GM19463 (cell line): ENCODE results near the gene PARN.

Source experiments
- ATAC-seq: cut with Tn5 transposase; IDR thresholded peaks from one replicate; pipeline ENCODE4 v1.9.1; 2021; ENCODE audit warnings: mild to moderate bottlenecking, moderate library complexity; ENCODE audit not compliant: unreplicated experiment

Gene PARN

DNA sequence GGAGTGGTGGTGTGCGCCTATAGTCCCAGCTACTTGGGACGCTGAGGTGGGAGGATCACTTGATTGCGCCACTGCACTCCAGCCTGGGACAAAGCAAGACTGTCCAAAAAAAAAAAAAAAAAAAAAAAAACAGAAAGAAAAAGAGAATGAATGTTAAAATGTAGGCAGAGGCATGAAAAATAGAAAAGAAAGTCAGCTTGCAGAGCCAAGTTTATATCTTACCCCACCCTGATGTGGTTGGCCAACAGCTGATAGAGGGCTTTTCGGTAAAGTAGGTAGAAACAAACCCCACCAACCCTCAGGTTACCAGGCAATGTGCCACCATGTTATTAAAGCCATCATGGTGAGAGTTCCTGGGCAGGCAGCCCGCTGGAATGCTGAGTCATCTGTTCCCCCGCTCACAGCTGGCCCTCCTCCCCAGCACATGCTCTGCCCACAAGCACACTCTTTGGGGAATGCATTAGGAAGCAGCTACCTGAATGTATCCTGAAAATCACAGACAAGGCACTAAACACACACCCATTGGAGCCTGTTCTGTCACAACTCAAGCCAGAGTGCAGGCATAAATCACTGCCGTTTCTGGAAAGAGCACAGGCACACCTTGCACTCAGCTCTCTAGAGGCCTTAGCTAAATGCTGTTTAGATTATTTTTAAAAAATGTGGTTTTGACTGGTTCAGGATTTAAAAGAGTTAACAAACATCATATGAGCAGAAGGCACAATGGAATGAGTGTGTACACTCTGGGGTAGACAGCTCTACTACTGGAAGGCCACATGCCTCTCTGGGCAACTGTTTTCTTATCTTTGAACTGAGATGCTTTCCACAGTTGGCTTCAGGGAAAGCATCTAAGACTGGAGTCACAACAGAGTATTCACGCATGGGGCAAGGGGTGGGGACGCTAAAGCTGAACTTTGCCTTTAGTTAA is 128.5 kb downstream of the PARN start:
- ATAC-seq = peak; percentile 40

DNA sequence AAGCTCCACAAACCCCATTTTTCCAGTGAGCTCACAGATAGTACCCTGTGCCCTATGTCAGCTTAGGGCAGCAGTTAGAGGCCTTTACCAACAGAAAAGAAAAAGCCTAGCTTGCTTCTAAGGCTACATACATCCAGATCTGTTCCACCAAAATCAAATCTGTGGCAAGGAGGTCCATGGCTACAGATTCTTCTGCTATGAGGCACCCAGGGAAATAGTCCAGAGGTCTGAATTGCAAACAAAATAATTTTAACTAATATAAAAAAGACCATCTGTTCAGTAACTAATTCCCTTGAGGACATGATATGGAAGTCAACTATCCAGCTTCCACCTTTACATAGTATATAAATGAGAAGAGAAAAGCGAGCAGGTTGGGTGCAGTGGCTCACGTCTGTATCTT is 129.3 kb downstream of the PARN start:
- no peak for ATAC-seq

DNA sequence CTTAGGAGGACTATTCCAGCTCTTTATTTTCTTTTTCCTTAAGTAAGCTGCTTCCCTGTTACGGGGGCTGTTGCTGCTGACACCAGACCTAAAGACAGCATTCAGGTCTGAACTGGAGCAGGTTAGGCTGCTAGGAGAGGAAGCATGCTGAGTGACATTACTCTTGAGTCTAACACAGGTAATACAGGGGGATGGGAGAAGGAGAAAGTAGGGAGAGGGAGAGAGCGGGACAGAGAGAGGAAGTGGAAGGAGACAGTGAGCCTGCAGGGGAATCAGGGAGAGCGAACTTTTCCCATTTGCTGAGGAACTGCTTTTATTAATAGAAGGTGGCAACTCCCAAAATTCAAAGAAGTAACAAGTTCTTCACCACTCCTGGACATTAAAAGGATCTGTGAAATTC is 130.9 kb downstream of the PARN start:
- no peak for ATAC-seq

DNA sequence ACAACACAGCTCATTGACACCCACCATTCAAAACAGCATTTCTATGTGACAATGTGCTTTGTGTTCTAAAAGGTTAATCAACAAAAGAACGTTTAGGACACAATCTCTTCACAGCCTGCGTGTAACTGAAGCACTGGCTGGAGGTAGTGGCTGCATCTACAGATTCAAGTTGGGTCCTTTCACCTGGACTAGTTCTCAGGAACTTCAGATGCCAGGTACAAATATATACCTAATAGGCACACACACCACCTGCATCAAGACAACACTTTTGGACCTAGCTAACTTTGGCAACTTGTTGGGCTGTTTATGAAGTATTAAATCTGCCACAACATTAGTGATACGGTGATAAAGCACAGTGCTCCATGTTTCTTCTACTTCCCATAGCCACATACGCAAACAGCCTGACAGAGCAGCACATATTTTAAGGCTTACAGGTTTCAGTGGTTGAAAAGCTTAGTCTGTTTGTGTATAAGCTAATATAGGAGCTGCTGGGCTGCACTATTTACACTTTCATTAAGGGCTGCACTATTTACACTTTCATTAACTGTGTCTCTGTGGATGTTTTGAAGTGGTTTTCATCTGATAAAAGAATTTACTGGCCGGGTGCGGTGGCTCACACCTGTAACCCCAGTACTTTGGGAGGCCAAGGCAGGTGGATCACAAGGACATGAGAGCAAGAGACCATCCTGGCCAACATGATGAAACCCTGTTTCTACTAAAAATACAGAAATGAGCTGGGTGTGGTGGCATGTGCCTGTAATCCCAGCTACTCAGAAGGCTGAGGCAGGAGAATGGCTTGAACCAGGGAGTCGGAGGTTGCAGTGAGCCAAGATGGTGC is 132.6 kb downstream of the PARN start:
- no peak for ATAC-seq

DNA sequence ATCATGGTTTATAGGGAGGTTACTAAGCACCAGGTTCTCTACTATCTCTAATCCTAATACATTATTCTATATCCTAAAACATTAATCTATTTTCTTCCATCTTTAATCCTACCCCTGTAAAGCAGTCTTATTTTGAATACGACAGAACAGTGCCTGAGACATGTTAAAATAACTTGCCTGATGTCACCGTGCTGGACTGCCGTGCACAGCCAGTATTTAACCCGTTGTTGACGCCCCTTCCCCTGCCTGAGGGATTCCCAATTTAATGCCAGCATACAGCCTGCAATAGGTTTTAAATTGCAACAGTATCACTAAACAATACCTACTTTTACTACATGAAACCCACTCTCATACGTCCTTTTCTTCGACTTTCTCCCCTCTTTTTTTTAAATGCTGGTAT is 133.3 kb downstream of the PARN start:
- no peak for ATAC-seq

DNA sequence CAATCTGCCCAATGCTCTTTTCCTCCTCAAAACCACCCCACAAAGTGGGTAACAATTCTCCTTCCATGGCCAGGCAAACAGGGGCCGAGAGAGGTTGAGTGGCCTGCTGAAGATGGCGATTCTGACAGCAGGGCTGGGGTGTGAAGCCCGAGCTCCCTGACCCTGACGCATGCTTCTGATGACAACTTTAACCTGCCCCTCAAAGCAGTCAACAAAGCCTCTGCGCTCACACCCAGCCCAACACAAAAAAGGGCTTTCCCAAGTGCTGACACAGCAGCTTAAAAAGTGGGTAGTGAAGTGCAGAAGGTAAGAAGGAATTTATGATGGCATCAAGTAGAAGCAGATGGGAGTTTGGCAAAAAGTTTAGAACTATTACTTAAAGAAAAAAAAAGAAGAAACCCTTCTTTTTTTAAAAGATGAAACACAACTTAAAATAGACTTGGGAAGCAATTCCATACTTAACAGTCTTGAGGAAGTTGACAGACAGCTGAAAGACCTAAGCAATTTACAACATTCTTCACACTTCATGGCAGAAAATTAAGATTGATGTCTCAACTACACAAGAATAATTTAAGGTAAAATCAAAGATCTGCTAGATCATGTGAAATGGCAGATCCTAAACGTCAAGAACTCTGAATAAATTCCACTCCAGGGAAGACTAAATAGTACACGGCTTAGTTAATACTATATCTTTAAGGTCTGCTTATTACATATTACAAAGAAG is 133.9 kb downstream of the PARN start:
- no peak for ATAC-seq

DNA sequence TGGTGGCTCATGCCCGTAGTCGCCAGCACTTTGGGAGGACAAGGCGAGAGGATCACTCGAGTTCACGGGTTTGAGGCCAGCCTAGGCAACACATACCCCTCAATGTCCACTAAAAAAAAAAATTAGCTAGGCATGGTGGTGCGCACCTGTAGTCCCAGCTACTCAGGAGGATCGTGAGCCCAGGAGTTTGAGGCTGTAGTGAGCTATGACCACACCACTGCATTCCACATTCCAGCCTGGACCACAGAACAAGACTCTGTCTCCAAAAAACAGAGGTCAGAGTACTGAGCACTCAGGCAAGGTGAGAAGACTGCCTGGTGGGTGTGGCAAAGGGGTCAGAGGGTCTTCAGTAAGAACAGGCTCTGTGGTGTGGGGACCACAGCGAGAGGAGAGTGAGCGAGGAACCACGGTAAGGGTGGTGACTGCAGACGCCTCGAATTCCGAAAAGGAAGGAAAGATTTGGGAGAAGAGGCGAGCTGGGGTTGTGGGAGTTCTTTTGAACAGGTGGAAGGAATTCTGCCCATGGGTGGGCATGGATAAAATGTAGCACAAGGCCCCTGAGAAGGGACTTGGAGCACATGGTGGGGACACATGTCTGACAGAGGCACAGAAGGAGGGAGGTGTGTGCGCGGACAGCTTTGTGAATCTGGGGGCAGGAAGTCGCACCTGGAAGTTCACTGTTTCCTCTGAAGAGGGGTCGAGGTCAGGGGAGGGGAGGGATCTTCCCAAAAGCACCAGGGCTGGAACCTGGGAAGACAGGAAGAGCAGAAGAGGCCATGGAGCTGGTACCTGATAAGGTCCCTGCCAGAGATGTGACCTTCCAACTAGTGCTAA is 134.6 kb downstream of the PARN start:
- ATAC-seq = no peak

DNA sequence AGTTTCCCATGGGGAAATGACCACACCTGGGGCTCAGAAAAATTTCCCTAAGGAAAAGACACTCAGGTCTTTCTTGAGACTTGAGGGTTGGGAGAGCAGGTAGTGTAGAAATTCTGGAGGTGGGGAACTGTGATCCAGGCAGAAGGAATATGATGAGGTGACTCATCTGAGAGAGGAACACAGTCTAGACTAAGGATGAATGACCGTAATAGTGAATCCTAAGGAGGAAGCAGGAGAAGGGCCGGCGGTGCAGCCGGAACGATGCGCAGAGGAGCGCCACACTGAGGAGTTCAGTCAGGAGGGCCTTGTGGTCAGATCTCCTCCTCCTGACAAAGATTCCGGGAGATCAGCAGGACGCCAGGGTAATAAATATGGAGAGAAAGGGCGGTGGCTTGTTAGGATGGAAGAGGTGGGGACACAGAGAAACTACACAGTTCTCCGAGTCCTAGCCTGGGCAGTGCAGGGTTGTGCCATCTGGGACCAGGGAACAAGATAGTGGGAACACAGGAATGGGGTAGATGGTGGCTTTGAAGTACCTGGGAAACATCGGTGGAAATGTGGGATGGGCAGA is 135.6 kb downstream of the PARN start:
- ATAC-seq = no peak

DNA sequence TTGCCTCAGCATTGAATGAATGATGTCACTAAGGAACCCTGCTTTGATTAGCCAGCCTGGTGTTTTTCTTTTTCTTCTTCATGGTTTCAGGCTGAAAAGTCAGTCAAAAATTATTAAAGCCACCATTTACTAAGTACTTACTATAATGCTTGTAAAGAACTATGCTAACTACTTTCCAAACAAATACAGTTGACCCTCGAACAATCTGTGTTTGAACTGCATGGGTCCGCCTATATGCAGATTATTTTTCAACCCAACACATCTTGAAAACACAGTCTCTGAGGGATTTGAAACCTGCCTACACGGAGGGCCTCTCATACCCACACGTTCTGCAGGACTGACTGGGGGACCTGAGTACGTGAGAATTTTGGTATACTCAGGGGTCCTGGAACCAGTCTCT is 136.3 kb downstream of the PARN start:
- ATAC-seq = no peak

DNA sequence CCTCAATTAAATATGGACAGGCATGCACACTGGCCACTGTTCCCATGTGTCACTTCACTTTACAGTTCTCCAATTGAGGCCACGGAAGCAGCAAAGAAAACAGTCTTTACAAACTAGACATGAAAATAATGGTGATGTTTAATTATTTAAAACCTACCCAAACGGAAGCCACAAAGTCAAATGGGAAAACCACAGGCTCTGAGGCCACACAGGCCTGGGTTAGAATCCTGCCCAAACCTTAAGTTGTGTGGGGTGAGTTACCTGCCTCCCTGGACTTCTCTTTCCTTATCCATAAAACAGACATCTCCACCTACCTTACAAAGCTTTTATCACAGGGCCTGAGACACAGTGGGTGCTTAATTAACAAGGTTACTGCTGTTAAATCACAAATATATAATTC is 137.4 kb downstream of the PARN start:
- ATAC-seq = no peak

DNA sequence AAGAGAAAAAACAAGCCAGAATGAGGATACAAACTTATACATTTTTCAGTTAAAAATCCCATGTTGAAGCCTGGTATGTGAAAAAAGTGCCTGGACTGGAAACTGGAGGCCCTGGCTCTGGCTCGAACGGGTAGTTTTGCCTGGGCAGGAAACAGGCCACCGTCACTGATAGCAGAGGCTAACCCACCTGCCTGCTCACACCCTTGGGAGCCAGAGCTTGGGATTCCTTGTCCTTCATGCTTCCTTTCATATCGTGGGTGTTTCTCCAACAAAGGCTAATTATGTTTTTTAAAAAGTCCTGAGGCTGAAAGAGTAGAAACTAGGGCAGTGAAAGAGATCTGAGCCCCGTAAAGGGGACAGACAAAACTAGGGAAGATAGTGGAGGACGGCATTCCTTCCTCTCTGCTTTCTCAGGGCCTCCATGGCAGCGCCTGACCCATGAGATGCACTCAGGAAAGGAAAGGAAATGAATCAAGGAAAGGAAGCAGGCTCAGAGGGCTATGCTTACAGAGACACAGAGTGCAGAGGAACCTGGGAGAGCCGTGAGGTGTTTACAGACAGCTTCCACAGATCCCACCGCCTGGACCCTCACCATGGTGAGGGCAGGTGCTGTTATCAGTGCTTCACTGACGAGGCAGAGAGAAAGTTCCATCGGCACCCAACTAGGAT is 138.1 kb downstream of the PARN start:
- ATAC-seq = no peak

DNA sequence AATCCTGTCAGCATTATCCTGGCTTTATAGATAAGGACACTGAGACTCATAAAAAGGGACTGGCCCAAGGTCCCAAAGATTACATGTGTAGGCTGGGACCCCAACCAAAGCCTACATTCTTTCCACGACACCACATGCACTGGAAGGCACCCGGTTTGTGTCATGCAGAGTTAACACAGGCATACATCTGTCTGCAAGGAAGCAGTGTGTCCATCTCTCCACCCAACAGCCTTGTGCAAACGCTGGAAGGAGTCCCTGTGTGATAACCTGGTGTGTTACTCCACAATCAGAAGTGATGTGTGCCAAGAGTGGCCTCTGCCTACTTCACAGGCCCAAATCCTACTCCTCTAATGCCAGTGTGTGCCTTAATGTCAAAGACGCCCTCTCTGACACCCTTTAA is 139.8 kb downstream of the PARN start:
- ATAC-seq = no peak

DNA sequence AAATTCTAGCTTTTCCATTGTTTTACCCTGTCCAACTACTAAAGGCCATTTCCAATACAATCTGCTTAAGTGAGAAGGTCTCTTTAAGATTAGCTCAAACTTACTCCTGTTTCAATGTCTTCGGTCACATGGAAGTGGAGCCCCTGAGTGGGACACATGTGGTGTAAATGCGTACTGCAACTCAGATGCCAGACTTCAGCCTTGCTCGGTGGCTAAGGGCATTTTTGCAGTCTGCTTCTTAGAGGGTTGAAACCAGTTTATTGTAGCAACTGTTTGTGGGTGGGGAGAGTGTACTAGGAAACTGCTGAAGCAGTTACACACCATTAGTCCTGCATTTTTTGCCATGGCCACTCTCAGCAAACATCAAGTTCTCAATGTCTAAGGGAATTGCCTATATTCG is 140.6 kb downstream of the PARN start:
- no peak for ATAC-seq

DNA sequence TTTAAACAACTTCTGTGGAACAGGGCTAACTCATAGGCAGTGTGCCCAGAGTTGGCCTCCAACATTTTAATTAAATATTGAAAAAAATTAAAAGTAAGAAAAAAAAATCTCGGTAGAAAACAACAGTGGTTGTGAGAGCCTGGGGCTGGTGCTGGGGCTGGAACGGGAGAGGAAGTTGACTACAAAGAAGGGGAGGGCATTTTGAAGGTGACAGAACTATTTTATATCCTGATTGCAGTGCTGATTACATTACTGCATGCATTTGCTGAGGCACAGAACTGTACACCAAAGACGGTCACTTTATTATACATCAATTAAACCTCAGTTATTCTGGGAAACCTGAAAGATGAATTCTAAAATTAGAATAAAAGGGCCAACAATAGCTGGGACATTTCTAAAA is 142.5 kb downstream of the PARN start:
- ATAC-seq = no peak

DNA sequence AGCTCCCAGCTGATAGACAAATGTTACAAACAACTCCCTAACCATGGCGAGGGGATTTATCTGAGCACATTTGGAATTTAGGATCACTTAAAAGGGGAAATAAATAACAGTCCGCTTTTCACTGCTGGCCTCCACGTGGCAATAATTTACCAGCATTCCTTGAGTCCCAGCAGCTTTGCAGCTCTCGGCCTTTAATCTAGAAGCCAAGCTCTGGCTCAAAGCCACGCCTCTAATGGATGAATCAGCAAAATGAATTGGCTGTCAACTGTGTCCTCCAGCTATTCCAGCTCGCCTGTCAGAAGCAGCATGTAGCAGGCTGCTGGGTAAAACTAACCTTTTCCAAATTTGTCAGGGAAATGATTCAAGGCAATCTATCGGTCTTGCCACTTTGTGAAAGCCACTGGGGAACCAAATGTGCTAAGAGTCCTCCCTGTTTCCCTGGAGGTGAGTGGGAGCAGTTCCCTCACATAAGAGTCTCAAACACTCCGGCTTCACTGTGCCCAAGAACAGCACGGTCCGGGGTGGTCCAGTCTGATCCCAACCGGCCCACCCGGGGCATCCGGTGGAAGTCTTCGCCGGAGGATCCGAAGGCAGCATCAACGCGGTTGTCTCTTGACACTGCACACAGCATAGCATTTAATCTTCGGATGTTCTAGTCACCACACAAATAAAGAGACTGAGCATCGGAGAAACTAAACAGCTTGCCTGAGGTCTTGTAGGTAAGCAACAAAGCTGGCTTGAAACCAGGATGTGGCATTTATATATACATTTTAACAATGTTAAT is 143.3 kb downstream of the PARN start:
- no peak for ATAC-seq

DNA sequence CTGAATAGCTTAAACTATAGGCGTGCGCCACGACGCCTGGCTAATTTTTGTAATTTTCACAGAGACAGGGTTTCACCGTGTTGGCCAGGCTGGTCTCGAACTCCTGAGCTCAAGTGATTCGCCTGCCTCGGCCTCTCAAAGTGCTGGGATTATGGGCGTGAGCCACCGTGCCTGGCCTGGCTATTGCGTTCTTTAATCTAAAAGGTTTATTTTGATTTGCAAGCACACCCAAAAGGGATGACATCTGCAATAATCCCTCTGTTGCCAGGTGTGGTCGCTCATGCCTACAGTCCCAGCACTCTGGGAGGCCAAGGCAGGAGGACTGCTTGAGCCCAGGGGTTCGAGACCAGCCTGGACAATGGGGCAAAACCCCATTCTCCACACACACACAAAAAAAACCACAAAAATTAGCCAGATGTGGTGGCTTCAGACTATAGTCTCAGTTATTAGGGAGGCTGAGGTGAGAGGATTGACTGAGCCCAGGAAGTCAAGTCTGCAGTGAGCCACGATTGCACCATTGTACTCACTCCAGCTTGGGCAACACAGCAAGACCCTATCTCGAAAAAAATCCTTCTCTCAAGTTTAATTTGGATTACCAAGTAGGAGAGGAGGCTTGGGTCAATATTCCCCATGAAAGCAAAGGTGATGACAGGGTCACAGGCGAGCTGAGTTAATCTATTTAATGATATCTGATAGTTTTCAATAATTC is 144.1 kb downstream of the PARN start:
- no peak for ATAC-seq

DNA sequence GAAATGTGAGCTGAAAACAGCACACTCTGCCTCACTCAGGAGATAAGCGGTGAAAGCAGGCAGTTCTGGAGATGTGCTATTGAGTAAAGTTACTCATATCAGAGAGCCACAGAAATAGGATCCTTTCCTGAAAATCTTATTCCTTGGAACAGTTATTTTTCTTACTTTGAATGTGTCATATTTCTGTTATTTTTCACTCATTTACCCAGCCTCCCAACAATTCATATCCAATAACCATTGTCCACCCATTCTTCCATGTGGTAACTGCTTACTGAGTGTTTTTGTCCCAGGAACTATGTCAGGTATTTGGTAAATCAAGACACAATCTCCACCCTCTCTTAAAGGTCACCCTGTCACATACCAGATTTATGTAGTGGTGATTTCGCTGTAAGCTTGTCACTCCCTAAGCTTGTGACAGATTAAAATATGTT is 144.9 kb downstream of the PARN start:
- no peak for ATAC-seq

DNA sequence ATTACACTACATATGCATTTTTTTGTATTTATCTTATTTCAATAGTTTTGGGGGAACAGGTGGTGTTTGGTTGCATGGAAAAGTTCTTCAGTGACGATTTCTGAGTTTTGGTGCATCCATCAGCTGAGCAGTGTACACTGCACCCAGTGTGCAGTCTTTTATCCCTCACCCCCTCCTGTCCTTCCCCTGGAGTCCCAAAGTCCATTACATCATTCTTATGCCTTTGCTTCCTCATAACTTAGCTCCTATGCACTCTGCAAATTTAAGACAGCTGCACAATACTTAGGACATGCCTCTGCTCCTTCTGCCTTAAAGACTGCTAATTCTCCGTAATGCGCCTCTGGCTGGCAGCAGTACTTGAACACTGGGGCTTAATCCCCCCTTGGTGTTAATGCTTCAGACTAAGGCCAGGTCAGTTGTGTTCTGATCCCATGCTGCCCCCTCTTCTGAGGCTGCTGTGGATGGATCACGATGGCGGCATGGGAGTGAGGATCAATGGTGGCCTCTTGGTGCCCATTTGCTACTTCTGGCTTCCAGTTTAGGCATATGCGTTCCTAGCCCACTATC is 146.2 kb downstream of the PARN start:
- ATAC-seq = no peak
